ENCODE measurements around the gene C1QB. TPM values are rescaled to one million over a fixed set of nuclear protein-coding genes. Genes with fewer than 3 reads are reported as not detected.

C1QB gene
- total RNA-seq, 1 experiment from 2014 or later, result 0.33 TPM

- no peak for ATAC-seq
- TF ChIP-seq SIN3A (IDR thresholded peaks at IDR 0.05; ENCODE audit: borderline replicate concordance, insufficient read depth, low read depth, low read length), result no peak
- TF ChIP-seq CTCF (IDR thresholded peaks at IDR 0.05), result no peak
- TF ChIP-seq POLR2AphosphoS5 (IDR thresholded peaks at IDR 0.05; ENCODE audit: low read depth, low read length), result no peak
- no peak for TF ChIP-seq REST (IDR thresholded peaks at IDR 0.05; ENCODE audit: insufficient read depth in 1 of 2, low read depth in 2 of 2, low read length in 1 of 2)
- H3K4me1 ChIP-seq (ENCODE audit: control insufficient read depth, insufficient read depth, low read length), result no peaks in the 10 kb centered on the region
- no peaks in the 10 kb centered on the region for H3K9me3 ChIP-seq (ENCODE audit: control insufficient read depth, insufficient read depth, low read depth, low read length)
- CTCF ChIA-PET, result no interaction called here
- BruUV-seq (replicated peaks), result no TSS peak
- no peaks in the 10 kb centered on the region for H3K36me3 ChIP-seq (ENCODE audit: control insufficient read depth, insufficient read depth, low read length)
- intact Hi-C loops (cut with micrococcal nuclease; ENCODE audit: unreplicated experiment), result no loop called here
- H3K4me3 ChIP-seq (ENCODE audit: low read depth in 2 of 2, low read length in 2 of 2), result no peak within 1 kb of the TSS
- peaks cover 8% of the 10 kb centered on the region for H3K27me3 ChIP-seq (ENCODE audit: control insufficient read depth, insufficient read depth, low read length)
- no peak within 1 kb of the TSS for H3K27ac ChIP-seq (ENCODE audit: low read length)
- POLR2A ChIA-PET, result no interaction called here
- in situ Hi-C loops (cut with HindIII; ENCODE audit: low pct_unique_long_range_greater_than_20kb, low sequenced_read_pairs), result no loop called here
- DNase-seq (ENCODE audit: low read depth, low spot score), result no peak
Observed at GRCh38 chr1:22636353-22636752, 16.7 kb upstream of the C1QB start, which contains the start of gene C1QA. TSS of gene C1QA (plus strand) at chr1:22636628. CDS start at chr1:22637617, 989 bp downstream.

- no TSS peak for BruUV-seq (replicated peaks)
- CTCF ChIA-PET, result no interaction called here
- H3K27me3 ChIP-seq (ENCODE audit: control insufficient read depth, insufficient read depth, low read length), result peaks cover 3% of the 10 kb centered on the region
Observed at GRCh38 chr1:22636927-22637326, 16.1 kb upstream of the C1QB start.

More at GRCh38 chr1:22636927-22637326, 16.1 kb upstream of the C1QB start:
- Histone ChIP-seq H3K36me3 (ENCODE audit: control insufficient read depth, insufficient read depth, low read length) (no peaks in the 10 kb centered on the region), H3K4me3 (ENCODE audit: low read depth in 2 of 2, low read length in 2 of 2) (no peak overlapping the region), H3K9me3 (ENCODE audit: control insufficient read depth, insufficient read depth, low read depth, low read length) (no peaks in the 10 kb centered on the region), H3K27ac (ENCODE audit: low read length) (no peak overlapping the region), H3K4me1 (ENCODE audit: control insufficient read depth, insufficient read depth, low read length) (no peaks in the 10 kb centered on the region)
- TF ChIP-seq REST (IDR thresholded peaks at IDR 0.05; ENCODE audit: insufficient read depth in 1 of 2, low read depth in 2 of 2, low read length in 1 of 2), result no peak
- no peak for TF ChIP-seq POLR2AphosphoS5 (IDR thresholded peaks at IDR 0.05; ENCODE audit: low read depth, low read length)
- no peak for TF ChIP-seq TCF7L2 (IDR thresholded peaks at IDR 0.05; ENCODE audit: low read depth, low read length)
- intact Hi-C loops (cut with micrococcal nuclease; ENCODE audit: unreplicated experiment), result no loop called here
- POLR2A ChIA-PET, result no interaction called here
- ATAC-seq, result no peak
- in situ Hi-C loops (cut with HindIII; ENCODE audit: low pct_unique_long_range_greater_than_20kb, low sequenced_read_pairs), result no loop called here
- DNase-seq (ENCODE audit: low read depth, low spot score), result no peak

All from Panc1 (cell line).